Tibial nerve (tissue), 4 donors: ENCODE results near the gene ELMOD3.

Experiments used
- CTCF ChIP-seq, 5 experiments: fragments of 200-600 bp in 3 of 5; fragments of 450-650 bp in 2 of 5; sonication (generic) in 3 of 5; IDR thresholded peaks; one replicate each; pipeline ENCODE4 v1.5.1; 2016 to 2019; ENCODE audit warnings: antibody characterized with exemption in 5 of 5, mild to moderate bottlenecking in 3 of 5, moderate library complexity in 2 of 5
- EP300 ChIP-seq, 2 donors: sonication (generic); formaldehyde crosslinking; IDR thresholded peaks; one replicate each; pipeline ENCODE4 v1.6.1; 2017; ENCODE audit warnings: antibody characterized with exemption in 2 of 2, mild to moderate bottlenecking in 1 of 2
- POLR2A ChIP-seq, 2 donors: fragments of 450-650 bp; IDR thresholded peaks; one replicate each; pipeline ENCODE4 v1.6.1; 2017; ENCODE audit warnings: antibody characterized with exemption in 2 of 2, mild to moderate bottlenecking in 2 of 2, moderate library complexity in 2 of 2

GRCh38 chr2:85401464-85401805, 46.9 kb downstream of the ELMOD3 start:
- no peak for TF ChIP-seq CTCF (IDR thresholded peaks at IDR 0.05)
- no peak for TF ChIP-seq POLR2A (IDR thresholded peaks at IDR 0.05)
- TF ChIP-seq EP300 (IDR thresholded peaks at IDR 0.05): no peak
